H7 (cell line): ENCODE measurements around the gene CRYBB2. TPM values are rescaled to one million over a fixed set of nuclear protein-coding genes. Genes with fewer than 3 reads are reported as not detected.
A peak's percentile ranks its signal among the peaks of the same experiment; 100 is the strongest.
"Not testable (repeated sequence)": the region's sequence is repeated elsewhere in the genome, so short reads cannot be mapped to it uniquely, and the experiment has no call there.

Experiments used
- DNase-seq: peaks from one replicate; pipeline ENCODE4 v3.0.0; 2012
- H3K27me3 ChIP-seq: 2 replicates; pipeline ENCODE4 v1.6.0; 2011; ENCODE audit warnings: mild to moderate bottlenecking, low read length; ENCODE audit not compliant: control insufficient read depth, insufficient read depth
- H3K36me3 ChIP-seq: replicated peaks from 2 replicates; pipeline ENCODE4 v1.5.1; 2011; ENCODE audit warnings: low read length; ENCODE audit not compliant: control insufficient read depth, insufficient read depth
- H3K4me3 ChIP-seq: 2 replicates; pipeline ENCODE4 v1.5.1; 2011; ENCODE audit warnings: low read depth, mild to moderate bottlenecking, control low read depth, low read length, moderate library complexity; ENCODE audit not compliant: insufficient read depth
- total RNA-seq: library from RNA; depleted of rRNA; stranded (reverse); fragments of >200 nt; shearing (Covaris generic); gene quantifications from 2 replicates; pipeline ENCODE4 v1.2.3, GENCODE V29; 2014; rRNA removed

Gene CRYBB2, protein sequence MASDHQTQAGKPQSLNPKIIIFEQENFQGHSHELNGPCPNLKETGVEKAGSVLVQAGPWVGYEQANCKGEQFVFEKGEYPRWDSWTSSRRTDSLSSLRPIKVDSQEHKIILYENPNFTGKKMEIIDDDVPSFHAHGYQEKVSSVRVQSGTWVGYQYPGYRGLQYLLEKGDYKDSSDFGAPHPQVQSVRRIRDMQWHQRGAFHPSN
- total RNA-seq = 0.59 TPM in 1 of 2 replicates, not detected in the other

DNA sequence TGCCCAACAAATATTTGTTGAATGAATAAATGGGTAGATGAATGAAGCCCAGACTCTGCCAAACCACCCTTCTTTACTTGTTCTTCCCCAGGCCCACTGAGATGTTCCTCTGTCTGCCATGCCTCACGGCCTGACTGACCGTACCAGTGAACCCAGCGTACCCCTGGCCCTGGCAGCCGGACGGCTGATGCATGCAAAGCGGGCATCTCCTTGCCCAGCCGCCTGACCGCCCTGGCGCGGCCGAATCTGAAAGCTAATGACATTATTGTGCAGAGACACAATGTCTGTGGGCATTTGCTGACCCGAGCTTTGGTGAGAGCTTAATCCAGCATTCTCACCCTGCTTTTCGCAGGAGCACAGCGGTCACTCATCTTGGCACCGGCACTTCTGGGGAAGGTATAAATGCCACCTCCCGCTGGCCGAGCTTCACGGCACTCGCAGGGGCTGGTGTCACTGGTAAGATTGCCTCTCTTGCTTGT, at the start of gene CRYBB2:
Gene CRYBB2, plus strand, starts transcription at position 429 of the 479 bp plus-strand sequence. CDS start 1,791 bp downstream, outside the sequence.
- Histone ChIP-seq H3K27me3 (no peaks in the 10 kb centered on the region), H3K4me3 (no peak within 1 kb of the TSS), H3K36me3 (no peaks in the 10 kb centered on the region)
- peak; percentile 15 for DNase-seq

DNA sequence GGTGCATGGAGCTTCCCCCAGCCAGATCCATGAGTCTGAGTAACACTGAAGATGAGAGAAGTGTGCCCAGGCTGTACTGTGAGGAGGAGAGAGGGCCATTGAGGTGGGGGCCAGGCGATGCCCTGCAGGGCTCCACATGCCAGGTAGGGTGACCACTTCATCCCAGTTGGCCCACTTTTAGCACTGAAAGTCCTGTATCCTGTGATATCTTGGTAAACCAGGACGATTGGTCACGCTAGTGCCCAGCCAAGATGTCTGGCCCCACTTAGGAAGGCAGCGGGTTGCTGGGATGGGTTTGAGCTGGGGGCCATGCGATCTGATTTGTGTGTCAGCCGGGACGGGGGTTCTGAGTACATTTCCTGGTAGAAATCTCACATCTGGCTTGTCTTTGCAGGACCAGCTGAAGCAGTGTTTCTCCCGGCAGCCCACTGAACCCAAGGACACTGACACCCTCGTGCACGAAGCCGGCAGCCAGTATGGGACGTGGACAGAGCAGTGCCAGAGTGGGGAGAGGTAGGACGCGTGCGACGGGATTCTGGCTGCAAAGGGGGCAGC, 48.9 kb upstream of the CRYBB2 start:
- H3K27me3 ChIP-seq = no peaks in the 10 kb centered on the region
- H3K4me3 ChIP-seq = no peak overlapping the region
- no peak for DNase-seq
- H3K36me3 ChIP-seq = peaks cover 2% of the 10 kb centered on the region

DNA sequence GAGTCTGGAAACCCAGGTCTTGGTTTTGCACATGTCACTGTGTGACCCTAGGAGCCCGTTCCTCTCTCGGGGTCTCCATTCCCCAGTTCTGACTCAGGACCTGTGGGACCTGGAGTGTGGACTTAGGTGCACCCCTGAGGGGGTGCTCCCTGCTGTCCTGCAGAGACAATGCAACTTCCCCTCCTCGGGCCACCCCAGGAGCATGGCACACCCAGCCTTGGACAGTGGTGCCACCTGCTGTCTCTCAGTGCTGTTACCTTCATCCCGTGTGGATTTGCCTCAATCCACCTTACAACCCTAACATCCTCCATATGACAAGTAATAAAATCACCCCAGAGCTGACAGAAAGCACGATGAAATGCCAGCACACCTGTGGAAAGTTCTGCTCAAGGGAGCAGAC, 47.3 kb upstream of the CRYBB2 start:
- Histone ChIP-seq H3K27me3 (no peaks in the 10 kb centered on the region), H3K4me3 (no peak overlapping the region), H3K36me3 (peaks cover 2% of the 10 kb centered on the region)
- peak; percentile 66 for DNase-seq

DNA sequence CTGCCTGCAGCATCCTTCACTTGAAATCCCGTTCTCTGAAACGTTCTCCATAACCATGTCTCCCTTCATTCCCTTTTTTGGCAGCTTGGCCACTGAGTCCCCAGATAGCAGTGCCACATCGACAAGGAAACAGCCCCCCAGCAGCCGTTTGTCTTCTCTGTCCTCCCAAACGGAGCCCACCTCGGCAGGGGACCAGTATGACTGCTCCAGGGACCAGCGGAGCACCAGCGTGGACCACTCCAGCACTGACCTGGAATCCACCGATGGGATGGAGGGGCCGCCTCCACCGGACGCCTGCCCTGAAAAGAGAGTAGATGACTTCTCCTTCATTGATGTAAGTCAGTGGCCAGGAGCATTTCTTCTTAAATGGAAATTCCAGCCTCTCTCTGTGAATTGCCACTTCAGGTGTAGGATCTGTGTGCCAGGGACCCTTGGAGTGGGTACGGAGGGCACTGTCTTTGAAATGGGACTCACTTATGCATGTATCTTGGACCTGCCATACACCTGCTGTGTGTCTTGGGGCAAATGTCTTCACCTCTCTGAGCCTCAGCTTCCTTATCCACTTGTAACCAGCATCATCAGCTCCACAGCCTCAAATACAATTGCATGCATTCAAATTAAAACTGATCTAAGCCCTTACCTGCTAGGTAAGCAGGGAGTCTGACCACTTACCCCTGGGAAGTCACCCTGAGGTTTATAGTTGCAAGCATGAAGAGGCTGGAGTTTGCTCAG, 45.1 kb upstream of the CRYBB2 start:
- DNase-seq = no peak
- no peaks in the 10 kb centered on the region for H3K27me3 ChIP-seq
- H3K4me3 ChIP-seq = no peak overlapping the region
- H3K36me3 ChIP-seq = peaks cover 2% of the 10 kb centered on the region

DNA sequence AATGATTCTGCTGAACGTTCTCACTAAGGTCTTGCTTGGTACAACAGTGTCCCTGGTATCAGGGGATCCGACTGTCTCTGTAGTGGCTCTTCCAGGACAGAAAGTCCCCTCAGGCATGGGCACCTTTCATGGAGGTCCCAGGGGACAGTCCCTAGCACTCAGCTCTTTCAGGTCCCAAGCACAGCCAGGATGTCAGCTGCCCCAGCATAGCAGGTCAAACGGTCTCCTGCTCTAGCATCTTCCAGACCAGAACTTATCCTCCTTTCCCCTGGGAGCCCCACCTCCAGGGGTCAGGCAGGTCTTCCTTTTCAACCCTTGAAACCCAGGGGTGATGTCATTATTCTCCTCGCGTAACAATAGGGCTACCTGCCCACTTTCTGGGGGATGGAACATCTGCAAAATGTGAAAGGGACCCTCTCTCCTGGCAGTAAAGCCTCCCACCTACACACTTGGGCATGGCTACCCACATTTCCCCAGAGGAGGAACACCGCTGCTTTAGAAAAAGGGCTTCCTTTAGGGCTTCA, 44.5 kb upstream of the CRYBB2 start:
- H3K4me3 ChIP-seq = no peak overlapping the region
- peaks cover 2% of the 10 kb centered on the region for H3K36me3 ChIP-seq
- no peaks in the 10 kb centered on the region for H3K27me3 ChIP-seq
- peak; percentile 72 for DNase-seq

DNA sequence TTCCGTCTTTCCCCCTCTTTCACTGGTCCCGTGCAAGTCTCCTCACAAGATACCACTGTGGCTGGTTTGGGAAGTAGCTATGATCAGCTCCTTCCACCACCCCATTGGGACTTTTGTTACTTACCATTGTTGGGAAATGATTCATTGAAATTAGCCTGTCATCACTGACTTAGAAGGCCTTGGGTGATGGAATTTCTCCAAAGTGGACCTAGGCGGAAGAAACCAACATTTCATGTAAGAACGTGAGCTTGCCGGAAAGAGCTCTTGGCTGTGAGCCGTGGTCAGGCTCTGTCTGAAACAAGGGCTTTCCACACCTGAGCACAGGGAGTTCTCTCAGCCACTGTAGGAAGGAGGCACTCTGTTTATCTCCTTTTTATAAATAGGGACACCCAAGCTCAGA, 43.3 kb upstream of the CRYBB2 start:
- Histone ChIP-seq H3K36me3 (peaks cover 2% of the 10 kb centered on the region), H3K4me3 (no peak overlapping the region), H3K27me3 (no peaks in the 10 kb centered on the region)
- DNase-seq = no peak

DNA sequence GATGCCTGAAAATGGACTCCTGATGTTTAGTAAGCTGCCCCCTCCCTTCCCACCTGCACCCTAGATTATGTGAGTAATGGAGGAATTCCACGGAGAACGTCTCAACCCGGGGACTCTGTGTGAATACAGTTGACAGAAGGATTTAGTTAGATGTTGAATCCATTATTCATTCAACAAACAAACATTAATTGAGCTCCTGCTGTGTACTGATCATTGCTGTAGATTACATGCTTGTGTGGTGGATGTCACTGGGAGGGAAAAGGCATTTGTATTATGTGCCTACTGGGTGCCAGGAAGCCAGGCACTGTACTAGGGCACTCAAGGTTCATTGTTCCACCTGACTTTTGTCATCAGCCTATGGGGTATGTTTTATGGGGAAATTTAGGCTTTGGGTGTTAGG, 42.6 kb upstream of the CRYBB2 start:
- no peaks in the 10 kb centered on the region for H3K27me3 ChIP-seq
- H3K4me3 ChIP-seq = no peak overlapping the region
- peaks cover 2% of the 10 kb centered on the region for H3K36me3 ChIP-seq
- no peak for DNase-seq

DNA sequence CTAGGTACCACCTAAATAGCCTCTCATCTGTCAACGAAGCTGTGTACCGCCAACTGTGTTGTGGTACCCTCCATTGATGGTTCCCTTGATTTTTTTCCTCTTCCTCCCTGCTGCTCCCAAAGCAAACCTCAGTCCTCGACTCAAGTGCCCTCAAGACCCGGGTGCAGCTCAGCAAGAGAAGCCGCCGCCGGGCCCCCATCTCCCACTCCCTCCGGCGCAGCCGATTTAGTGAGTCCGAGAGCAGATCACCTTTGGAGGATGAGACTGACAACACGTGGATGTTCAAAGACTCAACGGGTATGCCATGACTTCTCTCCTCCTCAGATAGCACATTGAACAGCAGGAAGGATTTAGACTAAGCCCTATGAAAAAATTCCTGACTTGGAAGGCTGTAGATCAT, 42.2 kb upstream of the CRYBB2 start:
- H3K36me3 ChIP-seq = peaks cover 2% of the 10 kb centered on the region
- H3K27me3 ChIP-seq = no peaks in the 10 kb centered on the region
- H3K4me3 ChIP-seq = no peak overlapping the region
- no peak for DNase-seq

DNA sequence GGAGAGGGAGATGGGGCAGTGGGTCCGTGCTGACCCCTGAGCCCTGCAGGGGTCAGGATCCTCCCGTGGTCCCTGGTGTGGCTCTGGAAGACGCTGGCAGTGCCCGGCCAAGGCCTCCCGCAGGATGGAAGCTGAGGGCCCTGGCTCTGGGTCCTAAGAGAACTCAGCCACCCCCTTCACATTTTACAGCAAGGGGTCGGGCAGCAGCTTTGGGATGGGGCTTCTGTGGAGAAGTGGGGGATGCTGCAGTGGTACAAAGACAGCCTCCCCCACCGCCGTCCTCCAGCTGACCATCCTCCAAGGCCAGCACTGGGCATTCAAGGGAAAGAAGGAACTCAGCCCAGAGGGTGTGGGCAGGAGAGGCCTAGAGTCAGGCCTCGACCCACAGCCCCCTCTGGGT, 41.5 kb upstream of the CRYBB2 start:
- no peaks in the 10 kb centered on the region for H3K27me3 ChIP-seq
- H3K4me3 ChIP-seq = no peak overlapping the region
- DNase-seq = no peak
- peaks cover 2% of the 10 kb centered on the region for H3K36me3 ChIP-seq

DNA sequence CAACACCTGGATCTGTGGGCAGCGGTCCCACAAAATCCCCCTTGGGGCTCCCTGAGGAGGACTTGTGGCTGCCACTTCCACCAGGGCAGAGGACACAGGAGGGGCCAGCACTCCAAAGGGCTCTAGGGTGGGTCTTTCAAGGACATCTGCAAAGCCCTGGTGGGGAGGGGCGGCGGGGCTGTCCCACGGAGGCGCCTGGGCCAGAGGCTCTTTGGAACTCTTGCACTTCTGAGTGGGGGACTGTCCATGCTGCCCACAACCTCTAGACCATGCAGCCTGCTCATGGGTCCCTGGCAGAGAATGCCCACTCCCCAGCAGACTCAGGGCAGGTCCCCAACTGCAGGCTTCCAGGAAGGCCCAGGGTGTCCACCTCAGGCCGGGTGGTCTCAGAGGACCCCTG, 41.1 kb upstream of the CRYBB2 start:
- DNase-seq, H3K4me3 ChIP-seq, H3K36me3 ChIP-seq, H3K27me3 ChIP-seq: not testable (repeated sequence)

DNA sequence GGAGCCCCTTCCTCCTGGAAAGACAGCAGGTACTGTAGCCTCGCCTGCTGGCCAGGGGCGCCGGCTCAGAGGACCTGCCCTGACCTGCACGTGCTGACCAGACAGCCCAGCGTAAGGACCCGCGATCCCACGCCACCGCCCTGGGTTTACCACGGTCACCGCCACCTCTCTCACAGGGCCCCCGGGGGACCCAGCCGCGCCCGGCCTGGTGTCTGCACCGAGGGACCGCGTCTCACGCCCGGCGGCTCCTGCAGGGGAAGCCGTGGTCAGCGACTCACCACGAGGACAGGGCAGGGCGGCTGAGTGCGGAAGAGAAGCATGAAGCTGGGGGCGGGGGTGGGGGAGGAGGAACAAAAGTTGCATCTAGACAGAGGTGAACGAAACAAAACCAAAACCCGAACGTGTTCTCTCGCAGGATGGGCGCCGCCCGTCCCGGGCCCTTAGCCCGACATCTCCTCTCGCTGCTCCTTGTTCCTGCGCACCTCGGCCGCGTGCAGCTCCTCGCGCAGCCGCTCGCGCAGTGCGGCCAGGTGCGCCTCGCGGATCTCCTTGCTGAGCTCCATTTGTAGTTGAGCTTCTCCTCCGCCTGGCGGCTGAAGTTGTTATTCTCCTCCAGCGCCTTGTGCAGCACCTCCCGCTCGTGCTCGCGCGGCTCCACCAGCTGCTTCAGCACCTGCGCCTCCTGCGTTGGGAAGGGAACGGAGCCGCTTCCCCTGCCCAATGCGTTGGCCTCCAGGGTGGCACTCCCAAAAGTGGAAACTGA, 40.4 kb upstream of the CRYBB2 start:
- H3K36me3 ChIP-seq, H3K4me3 ChIP-seq, H3K27me3 ChIP-seq: not testable (repeated sequence)
- peak; percentile 60 for DNase-seq

DNA sequence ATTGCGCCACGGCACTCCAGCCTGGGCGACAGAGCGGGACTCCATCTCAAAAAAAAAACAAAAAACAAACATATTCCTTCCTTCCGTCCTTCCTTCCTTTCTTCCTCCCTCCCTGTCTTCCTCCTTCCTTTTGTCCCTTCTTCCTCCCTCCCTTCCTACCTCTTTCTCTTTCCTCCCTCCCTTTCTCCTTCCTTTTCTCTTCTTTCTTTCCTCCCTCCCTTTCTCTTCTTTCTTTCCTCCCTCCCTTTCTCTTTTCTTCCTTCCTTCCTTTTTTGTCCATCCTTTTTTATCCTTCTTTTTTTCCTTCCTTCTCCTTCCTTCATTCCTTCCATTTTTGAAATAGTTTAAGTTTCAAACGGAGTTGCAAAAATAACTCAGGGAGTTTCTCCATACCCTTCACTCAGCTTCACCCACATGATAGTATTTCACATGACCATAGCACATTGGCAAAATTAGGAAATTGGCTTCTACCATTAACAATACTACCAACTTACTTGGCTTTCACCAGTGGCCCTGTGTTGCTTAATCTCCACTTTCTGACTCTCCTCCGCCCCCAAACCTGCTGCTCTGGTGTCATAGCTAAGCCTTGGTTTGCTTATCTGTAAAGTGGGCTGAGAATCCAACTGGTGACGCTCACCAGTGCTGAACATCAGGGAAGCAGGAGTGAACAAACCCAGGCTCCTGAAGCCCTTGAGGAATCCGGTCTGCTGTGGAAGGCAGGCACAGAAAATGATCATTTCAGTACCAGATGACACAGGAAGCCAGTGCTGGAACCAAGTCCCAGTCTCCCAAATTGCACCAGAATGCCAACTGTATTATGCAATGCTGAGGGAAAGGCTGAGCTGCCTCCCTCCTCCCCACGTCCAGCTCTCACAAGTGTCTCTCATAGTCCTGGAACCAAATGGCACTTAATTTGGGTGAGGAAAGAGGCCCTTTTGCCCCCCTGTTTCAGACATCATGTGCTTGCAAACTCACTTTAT, 37.0 kb upstream of the CRYBB2 start:
- H3K4me3 ChIP-seq = no peak overlapping the region
- peaks cover 2% of the 10 kb centered on the region for H3K36me3 ChIP-seq
- no peaks in the 10 kb centered on the region for H3K27me3 ChIP-seq
- no peak for DNase-seq

DNA sequence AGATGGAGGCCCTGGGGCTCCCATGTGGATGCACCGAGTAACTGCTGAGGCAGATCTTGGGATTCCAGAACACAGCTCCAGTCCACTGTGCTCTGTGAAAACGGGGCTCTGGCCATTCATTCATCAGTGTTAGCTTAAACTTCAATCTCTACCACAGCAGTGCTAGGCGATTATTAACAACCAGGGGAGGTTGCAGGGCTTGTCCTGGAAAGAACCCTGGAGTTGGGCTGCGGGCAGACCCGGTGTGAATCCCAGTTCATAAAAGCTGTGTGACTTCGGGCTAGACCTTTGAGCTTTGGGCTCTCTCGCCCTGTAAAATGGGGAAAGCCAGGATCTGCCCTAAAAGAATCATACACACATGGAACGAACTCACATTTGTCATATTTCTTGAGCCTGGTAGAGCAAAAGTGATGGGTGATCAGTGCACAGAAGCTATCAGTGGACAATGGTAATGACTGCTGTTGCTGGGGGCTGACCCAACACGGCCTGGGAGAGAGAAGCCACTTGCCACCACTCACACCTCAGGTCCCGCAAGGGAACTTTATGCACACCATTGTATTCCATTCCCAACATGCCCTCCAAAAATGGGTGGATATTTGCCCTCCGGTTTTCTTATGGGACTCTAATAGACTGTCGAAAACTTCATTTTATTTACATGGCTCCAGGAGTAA, 35.4 kb upstream of the CRYBB2 start:
- H3K36me3 ChIP-seq = peaks cover 2% of the 10 kb centered on the region
- H3K4me3 ChIP-seq = no peak overlapping the region
- DNase-seq = no peak
- no peaks in the 10 kb centered on the region for H3K27me3 ChIP-seq
